ENCODE results near the gene FOXP1.

- TF ChIP-seq POLR2A (IDR thresholded peaks at IDR 0.05; ENCODE audit: low read depth): no peak
- TF ChIP-seq, protein P1, sequence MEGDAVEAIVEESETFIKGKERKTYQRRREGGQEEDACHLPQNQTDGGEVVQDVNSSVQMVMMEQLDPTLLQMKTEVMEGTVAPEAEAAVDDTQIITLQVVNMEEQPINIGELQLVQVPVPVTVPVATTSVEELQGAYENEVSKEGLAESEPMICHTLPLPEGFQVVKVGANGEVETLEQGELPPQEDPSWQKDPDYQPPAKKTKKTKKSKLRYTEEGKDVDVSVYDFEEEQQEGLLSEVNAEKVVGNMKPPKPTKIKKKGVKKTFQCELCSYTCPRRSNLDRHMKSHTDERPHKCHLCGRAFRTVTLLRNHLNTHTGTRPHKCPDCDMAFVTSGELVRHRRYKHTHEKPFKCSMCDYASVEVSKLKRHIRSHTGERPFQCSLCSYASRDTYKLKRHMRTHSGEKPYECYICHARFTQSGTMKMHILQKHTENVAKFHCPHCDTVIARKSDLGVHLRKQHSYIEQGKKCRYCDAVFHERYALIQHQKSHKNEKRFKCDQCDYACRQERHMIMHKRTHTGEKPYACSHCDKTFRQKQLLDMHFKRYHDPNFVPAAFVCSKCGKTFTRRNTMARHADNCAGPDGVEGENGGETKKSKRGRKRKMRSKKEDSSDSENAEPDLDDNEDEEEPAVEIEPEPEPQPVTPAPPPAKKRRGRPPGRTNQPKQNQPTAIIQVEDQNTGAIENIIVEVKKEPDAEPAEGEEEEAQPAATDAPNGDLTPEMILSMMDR (IDR thresholded peaks at IDR 0.05): no peak
These were observed 67.7 kb downstream of the FOXP1 start for GRCh38 chr3:71515636-71516365.

All from esophagus muscularis mucosa (tissue), 3 donors.